HUES6 (cell line): ENCODE measurements around the gene ETFDH.
"Not testable (repeated sequence)": the region's sequence is repeated elsewhere in the genome, so short reads cannot be mapped to it uniquely, and the experiment has no call there.

Source experiments
- H3K27ac ChIP-seq: 2 replicates; pipeline ENCODE4 v1.7.0; 2013; ENCODE audit warnings: low read depth, mild to moderate bottlenecking, low read length, inconsistent platforms
- H3K27me3 ChIP-seq: 2 replicates; pipeline ENCODE4 v1.6.1; 2013; ENCODE audit warnings: low read length; ENCODE audit not compliant: control insufficient read depth, insufficient read depth
- H3K36me3 ChIP-seq: 2 replicates; pipeline ENCODE4 v1.6.1; 2013; ENCODE audit warnings: low read length; ENCODE audit not compliant: control insufficient read depth, insufficient read depth
- H3K4me1 ChIP-seq: 2 replicates; pipeline ENCODE4 v1.6.1; 2013; ENCODE audit warnings: low read length; ENCODE audit not compliant: control insufficient read depth, insufficient read depth
- H3K4me3 ChIP-seq: 2 replicates; pipeline ENCODE4 v1.5.1; 2013; ENCODE audit warnings: low read depth, low read length
- H3K9ac ChIP-seq: one replicate; pipeline ENCODE4 v1.6.1; 2013; ENCODE audit warnings: mild to moderate bottlenecking, low read length
- H3K9me3 ChIP-seq: 2 replicates; pipeline ENCODE4 v1.6.1; 2013; ENCODE audit warnings: low read depth, low read length; ENCODE audit not compliant: control insufficient read depth, insufficient read depth

Gene ETFDH

DNA sequence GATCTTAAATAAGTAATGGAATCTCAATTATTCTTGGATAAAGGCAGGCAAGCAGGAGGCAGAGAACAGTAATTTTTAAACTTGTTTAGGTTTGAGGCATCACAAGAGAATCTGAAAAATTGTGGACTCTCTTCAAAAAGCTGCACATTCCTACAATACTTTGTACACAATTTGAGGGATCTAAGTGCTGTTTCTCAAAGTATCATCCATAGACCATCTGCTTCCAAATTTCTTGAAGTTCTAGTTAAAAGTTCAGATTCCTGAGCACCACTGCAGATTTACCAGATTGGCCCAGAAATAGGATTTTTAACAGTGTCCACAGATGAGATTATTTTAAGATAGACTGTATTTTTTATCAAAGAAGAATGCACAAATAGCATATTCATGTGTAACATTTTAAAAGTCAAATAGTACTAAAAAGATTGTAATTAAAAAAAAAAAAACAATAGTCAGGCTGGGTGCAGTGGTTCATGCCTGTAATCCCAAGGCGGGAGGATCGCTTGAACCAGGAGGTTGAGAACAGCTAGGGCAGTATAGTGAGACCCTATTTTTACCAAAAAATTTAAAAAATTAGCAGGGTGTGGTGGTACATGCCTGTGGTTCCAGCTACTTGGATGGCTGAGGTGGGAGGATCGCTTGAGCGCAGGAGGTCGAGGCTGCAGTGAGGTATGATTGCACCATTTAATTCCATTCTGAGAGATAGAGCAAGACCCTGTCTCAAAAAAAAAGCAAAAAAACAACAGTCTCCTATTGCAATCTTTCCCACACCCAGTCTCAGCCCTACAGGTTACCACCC, 82.5 kb downstream of the ETFDH start:
- no peaks in the 10 kb centered on the region for H3K27me3 ChIP-seq
- H3K4me1 ChIP-seq = no peaks in the 10 kb centered on the region
- no peaks in the 10 kb centered on the region for H3K36me3 ChIP-seq
- H3K9me3 ChIP-seq = peaks cover 10% of the 10 kb centered on the region; the same call in 1 of the 2 replicates
- no peak overlapping the region for H3K4me3 ChIP-seq
- H3K9ac ChIP-seq = no peak overlapping the region
- H3K27ac ChIP-seq = no peak overlapping the region

DNA sequence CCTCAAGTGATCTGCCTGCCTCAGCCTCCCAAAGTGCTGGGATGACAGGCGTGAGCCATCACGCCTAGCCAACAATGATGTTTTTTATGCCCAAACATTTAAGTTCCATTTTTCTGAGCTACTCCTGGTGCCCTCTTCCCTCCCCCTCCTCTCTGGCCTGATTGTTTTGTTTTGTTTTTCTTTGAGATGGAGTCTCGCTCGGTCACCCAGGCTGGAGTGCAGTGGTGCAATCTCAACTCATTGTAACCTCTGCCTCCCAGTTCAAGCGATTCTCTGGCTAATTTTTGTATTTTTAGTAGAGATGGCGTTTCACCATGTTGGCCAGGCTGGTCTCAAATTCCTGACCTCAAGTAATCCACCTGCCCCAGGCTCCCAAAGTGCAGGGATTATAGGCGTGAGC, 83.7 kb downstream of the ETFDH start:
- H3K4me3 ChIP-seq, H3K27ac ChIP-seq, H3K9ac ChIP-seq, H3K27me3 ChIP-seq, H3K9me3 ChIP-seq, H3K36me3 ChIP-seq, H3K4me1 ChIP-seq: not testable (repeated sequence)

DNA sequence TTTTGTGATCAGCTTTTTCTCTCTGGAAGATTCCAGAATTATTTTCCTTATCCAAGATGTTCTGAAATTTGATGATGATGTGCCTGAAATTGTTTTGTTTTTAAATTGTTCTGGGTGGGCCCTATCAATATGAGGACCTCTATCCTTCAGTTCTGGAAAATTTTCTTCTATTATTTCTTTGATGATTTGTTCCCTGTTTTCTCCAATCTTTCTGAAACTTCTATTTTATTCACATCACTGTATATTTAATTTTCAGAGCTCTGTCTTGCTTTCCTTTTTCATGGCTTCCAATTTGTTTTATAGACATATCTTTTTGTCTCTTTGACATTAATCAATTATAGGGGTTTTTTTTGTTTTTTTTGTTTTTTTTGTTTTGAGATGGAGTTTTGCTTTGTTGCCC, 84.5 kb downstream of the ETFDH start:
- no peak overlapping the region for H3K27ac ChIP-seq
- H3K9ac ChIP-seq = no peak overlapping the region
- H3K27me3 ChIP-seq = no peaks in the 10 kb centered on the region
- H3K4me1 ChIP-seq = no peaks in the 10 kb centered on the region
- H3K36me3 ChIP-seq = no peaks in the 10 kb centered on the region
- peaks cover 10% of the 10 kb centered on the region; the same call in 1 of the 2 replicates for H3K9me3 ChIP-seq
- H3K4me3 ChIP-seq = no peak overlapping the region

DNA sequence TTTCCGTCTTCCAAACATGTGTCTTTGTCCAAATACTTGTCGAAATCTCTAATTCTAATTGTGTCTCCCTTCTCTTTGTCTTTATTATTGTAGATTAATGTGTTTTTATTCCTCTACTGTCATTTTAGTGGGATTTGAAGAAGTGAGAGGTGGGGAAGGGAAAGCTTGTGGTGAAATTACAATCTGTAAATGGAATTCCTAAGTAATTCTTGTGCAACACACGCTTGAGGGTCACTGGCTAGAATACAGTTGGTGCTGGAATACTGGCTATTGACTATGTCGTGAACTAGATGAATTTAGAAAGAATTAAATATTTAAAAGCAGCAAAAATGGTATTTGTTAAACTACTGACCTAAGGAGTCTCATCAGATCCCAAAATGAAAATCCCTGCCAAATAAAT, 86.0 kb downstream of the ETFDH start:
- no peaks in the 10 kb centered on the region for H3K27me3 ChIP-seq
- no peaks in the 10 kb centered on the region for H3K36me3 ChIP-seq
- H3K9ac ChIP-seq = no peak overlapping the region
- peaks cover 10% of the 10 kb centered on the region; the same call in 1 of the 2 replicates for H3K9me3 ChIP-seq
- H3K27ac ChIP-seq = no peak overlapping the region
- no peaks in the 10 kb centered on the region for H3K4me1 ChIP-seq
- H3K4me3 ChIP-seq = no peak overlapping the region

DNA sequence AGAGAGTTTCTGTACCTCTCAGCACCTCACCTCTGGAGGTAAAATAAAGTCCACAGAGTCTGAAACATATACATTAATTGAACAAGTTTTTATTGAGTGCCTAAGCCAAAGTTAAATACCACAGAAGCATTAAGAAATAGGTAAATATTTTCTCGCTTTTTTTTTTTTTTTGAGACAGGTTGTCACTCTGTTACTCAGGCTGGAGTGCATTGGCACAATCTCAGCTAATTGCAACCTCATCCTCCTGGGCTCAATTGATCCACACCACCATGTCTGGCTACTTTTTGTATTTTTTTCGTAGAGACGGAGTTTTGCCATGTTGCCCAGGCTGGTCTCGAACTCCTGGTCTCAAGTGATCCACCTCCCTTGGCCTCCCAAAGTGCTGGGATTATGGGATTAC, 86.6 kb downstream of the ETFDH start:
- Histone ChIP-seq H3K27me3 (no peaks in the 10 kb centered on the region), H3K9ac (no peak overlapping the region), H3K36me3 (no peaks in the 10 kb centered on the region), H3K4me3 (no peak overlapping the region), H3K9me3 (peaks cover 10% of the 10 kb centered on the region; the same call in 1 of the 2 replicates), H3K4me1 (no peaks in the 10 kb centered on the region), H3K27ac (no peak overlapping the region)
